ENCODE measurements around the gene CFAP20DC.

DNA sequence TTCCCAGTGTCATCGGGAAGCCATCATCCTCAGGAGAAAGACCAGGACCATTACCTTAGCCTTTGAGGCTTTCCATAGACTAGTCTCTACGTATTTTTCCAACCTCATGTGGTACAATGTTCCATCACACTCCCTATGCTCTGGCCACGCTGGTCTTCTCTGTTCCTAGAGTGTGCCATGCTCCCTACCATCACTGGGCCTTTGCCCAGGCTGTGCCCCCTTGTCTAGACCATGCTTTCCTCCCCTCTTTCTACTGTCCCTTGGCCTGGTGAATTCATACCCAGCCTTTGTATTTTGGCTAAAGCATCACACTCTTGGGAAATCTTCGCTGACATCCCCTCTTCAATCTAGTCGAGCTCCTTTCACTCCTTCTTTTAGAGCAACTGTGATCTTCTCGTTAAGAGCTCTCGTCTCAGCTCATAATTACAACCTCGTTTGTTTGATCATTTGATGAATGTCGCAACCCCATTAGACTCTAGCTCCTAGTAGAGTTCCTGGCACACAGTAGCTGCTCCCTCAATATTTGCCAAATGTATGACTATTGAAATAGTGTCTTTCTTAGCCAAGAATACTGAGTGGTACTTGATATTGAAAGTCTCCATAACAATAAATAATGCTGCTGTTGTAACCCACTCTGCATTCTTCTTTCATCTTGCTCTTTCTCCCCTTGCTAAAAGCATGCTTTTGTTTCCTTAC, 283.1 kb downstream of the CFAP20DC start:
- TF ChIP-seq CTCF (IDR thresholded peaks at IDR 0.05; ENCODE audit: poor library complexity) (no peak), EZH2 (IDR thresholded peaks at IDR 0.05; ENCODE audit: borderline replicate concordance) (no peak), EZH2phosphoT487 (IDR thresholded peaks at IDR 0.05; ENCODE audit: low read depth, severe bottlenecking, unreplicated experiment) (no peak)
